Left lobe of liver (tissue), 2 donors: ENCODE measurements around the gene ME1. TPM values are rescaled to one million over a fixed set of nuclear protein-coding genes. Genes with fewer than 3 reads are reported as not detected.
"Not testable (repeated sequence)": the region's sequence is repeated elsewhere in the genome, so short reads cannot be mapped to it uniquely, and the experiment has no call there.

ENCODE experiments used
- ATAC-seq: fragments of 200-7000 bp; cut with Tn5 transposase; one replicate; pipeline ENCODE4 v1.9.1; 2020; ENCODE audit warnings: mild to moderate bottlenecking, moderate library complexity
- DNase-seq: peaks from one replicate; pipeline ENCODE4 v3.0.0-alpha.2; 2020; ENCODE audit warnings: low spot score
- total RNA-seq: library from RNA; stranded (reverse); gene quantifications from one replicate; pipeline ENCODE4 v1.2.1, GENCODE V29; 2021
- donor health status: DM: no; HTN: no; CAD: no; lungs with moderate emphysema.
- donor health status: DM: no; HTN: yes; CAD: no.

The ME1 gene
- total RNA-seq, 1 donor from 2014 or later = 13.7 TPM

DNA sequence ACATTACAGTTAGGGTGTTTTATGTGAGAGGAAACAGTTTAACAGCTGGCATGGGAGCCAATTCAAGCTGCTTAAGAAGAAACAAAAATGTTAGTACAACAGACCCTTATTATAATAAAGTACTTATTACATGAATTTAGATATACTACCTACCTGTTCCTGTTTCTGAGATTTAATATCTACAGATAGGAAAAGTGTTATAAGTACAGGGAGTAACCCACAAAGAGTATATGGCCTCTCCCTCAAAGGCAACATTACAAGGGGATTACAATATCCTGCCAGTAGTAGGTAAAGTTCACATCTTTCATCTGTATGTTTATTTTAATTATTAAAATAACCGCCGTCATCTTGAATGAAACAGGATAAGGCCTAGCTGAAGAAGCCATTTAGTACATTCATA, 1.8 kb upstream of the ME1 start:
- no peak for ATAC-seq
- no peak for DNase-seq

DNA sequence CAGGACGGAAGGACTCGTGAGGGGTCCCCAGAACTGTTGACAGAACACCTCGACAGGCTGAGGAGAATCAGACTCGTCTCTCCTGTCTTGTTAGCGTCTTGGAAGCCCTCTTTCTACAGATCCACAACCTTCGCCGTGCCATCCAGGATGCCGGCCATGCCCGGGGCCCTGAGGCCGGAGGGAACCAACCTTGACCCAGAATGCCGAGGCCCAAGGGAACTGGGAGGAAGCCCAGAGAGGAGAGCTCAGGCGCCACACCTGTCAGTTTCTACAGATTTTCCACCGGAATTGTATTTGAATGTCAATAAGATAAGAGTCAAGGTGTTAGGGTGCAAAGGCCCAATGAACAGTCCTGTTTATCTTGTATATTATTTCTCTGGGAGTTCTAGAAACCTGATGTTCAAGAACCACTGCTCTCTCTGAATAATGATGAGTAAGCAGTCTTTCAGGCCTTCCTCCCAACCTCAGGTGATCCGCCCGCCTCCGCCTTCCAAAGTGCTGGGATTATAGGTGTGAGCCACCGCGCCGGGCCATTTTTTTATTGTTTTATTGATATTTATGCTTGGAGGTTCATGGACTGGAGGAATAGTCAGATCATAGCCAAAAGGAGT, 799 bp upstream of the ME1 start:
- ATAC-seq = peak; percentile 21

DNA sequence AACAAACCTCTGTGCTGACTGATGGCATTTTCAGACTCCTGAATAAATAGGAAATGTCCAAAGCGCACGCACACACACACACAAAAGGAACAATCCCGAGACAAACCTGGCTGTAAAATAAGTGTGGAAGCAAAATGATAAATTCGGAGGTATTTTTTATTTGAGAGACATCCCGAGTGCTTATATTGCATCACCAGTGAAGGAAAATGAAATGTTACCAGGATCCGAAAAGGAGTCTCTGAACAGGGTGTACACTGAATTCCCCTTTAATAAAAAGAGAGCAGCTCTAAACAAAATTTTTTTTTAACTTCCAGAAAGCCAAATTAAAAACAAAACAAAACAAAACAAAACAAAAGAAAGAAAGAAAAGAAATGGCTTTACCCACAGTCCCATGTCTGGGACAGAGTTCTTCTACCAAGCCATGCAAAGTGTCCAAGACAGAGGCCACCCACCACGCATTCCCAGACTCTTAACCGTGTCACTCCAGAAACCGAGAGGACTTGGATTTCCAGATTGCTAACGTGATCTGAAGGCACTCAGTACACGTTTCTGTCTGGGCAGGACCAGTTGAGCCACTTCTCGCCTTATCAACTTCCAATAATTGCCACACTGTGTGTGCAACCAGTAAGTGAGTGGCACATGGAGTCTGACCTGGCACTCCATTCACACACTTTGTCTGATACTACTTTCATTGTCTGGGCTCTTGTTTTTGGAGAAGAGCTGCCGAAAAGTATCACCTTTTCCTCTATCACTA, 817 bp downstream of the ME1 start:
- peak; percentile 43 for ATAC-seq
- no peak for DNase-seq

More for the DNA sequence above, 799 bp upstream of the ME1 start:
- peak; percentile 48 for DNase-seq

DNA sequence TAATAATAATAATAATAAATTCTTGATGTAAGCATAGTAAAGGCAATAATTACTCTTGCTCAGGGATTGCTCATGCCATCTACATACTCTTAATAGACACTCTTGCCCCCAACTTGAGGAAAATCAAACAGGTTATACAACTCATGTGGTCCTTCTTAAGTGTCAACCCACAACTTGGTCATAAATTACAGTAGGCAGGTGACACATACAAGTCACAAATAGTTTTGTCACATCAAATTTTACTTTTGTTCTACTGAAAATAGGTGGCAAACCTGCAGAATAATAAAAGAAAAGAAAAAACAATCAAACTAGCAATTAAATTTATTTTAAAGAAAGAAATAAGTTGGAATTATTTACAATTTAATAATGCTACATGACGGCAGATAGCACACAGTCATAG, 1.6 kb downstream of the ME1 start:
- DNase-seq = no peak
- no peak for ATAC-seq

DNA sequence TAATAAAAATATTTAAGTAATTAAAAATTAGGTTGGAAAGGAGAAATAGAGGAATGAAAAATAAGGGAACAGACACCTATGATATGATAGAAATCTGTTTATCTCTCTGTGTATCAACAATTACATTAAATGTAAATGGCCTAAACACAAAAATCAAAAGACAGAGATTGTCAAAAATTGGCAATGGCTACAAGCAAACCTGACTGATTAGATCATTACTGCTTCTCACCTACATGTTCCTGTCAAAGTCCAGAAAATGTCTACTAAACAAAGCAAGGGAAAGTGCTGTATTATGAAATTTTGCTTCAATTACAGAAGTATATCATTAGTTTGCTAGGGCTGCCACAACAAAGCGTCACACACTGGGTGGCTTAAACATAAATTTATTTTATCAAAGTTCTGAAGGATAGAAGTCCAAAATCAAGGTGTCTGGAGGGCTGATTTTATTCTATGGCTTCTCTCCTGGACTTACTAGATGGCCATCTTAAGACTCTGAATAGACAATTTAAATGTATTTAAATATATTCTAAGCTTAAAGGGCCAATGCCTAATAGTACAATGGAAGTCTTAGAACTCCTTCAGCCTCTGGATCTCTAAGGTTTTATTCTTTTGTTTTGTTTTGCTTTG, 6.3 kb downstream of the ME1 start:
- DNase-seq (no peak), ATAC-seq (no peak)

DNA sequence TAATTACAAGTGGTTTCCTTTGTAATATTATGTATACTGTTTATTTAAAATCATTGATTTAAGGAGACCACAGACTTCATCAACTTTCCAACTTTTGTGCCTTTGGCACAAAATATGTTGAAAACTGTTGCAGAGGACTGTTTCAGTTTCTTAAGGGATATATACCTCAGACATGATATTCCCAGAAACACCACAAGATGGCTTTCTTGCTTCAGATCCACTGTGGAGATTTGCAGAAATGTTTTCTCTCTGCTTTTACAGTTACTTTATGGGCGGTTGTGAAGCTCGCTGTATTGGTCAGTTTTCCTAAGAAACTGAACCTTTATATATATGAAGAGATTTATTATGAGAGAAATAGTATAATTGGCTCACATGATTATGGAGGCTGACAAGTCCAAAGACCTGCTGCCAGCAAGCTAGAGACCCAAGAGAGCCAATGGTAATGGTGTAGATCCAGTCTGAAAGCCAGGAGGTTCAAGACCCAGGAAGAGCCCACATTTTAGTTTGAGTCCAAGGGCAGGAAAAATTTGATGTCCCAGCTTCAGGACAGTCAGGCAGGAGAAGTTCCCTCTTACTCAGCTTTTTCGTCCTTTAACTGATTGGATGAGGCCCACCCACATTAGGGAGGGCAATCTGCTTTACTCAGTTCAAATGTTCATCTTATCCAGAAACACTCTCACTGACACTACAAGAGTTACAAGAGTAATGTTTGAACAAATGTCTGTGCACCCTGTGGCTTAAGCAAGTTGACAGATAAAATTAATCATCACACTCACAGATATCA, 12.8 kb downstream of the ME1 start:
- DNase-seq = no peak

DNA sequence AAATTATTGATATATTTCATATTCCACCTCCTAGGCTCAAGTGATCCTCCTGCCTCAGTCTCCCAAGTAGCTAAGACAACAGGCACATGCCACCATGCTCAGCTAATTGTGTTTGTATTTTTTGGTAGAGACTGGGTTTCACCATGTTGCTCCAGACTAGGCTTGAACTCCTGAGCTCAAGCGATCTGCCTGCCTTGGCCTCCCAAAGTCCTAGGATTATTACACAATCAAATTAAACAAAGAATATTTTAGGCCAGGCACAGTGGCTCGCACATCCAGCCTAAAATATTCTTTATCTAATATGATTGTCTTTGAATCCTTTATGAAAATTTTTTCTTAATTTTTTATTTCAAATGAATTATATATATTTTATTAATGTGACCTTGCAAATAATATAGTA, 17.8 kb downstream of the ME1 start:
- DNase-seq (no peak), ATAC-seq (no peak)

More for the DNA sequence above, 12.8 kb downstream of the ME1 start:
- ATAC-seq = peak; percentile 95

DNA sequence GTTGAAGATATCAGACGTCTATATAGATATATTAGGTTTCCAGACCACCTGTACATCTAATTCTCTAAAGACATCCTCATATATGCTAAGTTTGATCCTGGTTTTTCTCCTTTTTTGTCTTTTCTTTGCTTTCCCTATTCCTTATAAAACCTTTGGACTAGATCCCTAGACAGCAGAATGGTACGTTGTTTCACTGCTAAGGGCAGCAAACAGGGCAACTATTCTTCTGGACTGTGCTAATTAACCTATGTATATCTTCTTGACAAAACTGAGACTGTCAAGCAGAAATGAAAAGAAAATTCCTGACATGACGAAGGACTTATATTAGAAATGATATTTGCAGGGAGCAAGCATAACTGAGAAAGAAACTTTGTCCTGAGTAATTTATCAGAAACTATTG, 19.1 kb downstream of the ME1 start:
- ATAC-seq = no peak
- no peak for DNase-seq

DNA sequence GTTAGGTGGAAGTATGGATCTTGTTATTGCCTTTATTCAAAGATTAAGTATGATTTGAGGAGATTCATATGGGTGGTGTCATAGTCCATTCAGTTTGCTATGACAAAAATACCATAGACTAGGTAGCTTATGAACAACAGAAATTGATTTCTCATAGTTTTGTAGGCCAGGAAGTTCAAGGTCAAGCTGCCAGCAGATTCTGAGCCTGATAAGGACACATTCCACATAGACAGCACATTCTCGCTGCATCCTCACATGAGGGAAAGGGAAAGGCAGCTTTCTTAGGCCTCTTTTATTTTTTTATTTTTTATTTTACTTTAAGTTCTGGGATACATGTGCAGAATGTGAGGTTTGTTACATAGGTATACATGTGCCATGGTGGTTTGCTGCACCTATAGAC, 27.7 kb downstream of the ME1 start:
- ATAC-seq = no peak
- DNase-seq = no peak

DNA sequence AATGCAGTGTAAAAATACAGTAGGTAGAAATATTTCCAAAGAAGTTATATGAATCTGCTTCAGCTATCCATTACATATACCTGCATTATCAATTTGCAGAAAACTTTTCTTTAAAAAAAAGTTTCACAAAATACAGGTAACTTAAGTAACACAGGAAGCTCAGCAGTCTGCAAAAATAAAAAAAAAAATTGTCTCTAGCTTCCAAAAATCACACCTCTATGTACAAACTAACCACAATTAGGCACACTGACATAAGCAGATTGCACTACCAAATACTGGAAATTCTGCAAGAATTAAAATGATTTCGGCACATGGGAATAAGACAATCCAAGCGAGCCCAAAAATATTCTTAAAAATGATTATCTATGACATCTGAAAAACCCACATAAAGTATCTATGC, 41.2 kb downstream of the ME1 start:
- DNase-seq (no peak), ATAC-seq (no peak)

DNA sequence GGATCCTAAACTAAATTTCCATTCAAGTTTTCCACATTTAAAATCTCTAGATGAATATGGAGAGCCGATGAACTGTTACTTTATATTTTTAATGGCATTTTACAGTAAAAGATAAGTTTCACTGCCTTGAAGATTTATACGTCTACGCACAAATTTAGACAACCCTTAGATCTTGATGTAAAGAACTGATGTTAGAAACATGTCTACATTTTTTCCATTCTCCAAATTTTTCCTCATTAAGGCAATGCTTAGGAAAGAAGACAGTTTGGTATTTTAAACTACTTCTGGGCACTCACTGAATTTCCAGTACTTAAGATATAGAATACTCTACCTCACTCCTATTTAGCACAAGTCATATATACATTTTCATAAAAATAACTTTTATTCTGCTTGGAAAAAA, 45.4 kb downstream of the ME1 start:
- no peak for ATAC-seq
- no peak for DNase-seq

DNA sequence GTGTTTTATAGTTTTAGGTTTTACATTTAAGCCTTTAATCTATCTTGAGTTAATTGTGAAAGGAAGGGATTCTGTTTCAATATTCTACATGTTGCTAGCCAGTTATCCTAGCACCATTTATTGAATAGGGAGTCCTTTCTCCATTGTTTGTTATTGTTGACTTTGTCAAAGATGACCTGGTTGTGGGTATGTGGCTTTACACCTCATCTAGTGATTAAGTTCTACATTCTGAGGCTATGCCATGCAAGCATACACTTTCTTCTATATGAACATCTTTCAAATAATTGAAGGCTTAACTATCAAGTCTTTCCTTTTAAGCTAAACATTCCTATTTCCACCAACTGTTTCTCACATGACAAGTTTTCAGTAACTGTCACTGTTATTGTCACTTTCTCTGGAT, 46.1 kb downstream of the ME1 start:
- DNase-seq (no peak), ATAC-seq (no peak)

DNA sequence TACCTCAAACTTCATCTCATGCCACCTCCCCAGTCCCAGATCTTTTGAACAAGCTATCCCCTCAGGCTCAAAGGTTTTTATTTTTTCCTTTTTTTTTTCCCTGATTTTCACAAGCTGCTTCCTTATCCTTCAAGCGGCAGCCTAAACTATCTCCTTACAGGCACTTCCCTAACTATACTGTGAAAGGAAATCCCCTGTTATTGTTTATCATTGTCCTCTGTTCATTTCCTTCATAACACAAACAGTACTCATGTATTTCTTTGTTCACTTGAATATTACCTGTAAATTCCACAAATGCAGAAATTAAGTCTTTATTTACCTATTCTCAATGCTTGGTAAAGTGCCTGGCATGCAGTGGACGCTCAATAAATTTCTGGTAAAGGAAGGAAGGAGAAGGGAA, 48.9 kb downstream of the ME1 start:
- no peak for ATAC-seq
- no peak for DNase-seq

DNA sequence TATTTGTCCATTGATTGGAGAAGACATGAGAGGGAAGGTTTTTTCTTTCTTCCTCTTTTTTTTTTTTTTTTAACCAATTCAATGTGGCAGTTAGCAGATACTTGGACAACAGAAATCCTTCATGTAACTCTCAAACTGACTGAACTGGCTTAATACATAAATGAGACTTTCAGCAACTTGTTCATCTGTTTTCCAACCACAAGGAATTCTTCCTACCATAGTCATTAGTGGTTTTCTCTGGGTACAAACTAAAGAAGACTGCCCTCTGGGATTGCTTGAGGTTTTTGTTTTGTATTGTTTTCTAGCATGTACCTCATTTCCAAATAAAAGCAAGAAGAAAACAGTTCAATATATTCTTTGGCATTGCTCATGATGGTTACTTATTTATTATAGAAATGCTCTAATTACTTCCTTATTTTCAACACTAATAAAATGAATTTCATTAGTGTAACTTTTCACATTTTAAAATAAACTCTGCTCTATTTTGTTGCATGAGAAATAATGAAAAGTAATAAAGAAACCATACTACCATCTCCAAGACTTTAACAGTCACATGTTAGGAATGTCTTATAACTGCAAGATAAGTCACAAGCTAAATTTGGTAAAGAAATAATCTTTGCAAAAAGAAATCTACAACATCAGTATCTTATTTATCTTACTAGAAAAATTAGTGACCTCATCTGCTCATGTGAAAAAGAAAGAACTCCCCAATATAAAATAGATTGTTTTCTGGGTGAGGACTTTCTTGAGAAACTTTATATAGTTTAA, 52.0 kb downstream of the ME1 start:
- no peak for ATAC-seq
- no peak for DNase-seq

DNA sequence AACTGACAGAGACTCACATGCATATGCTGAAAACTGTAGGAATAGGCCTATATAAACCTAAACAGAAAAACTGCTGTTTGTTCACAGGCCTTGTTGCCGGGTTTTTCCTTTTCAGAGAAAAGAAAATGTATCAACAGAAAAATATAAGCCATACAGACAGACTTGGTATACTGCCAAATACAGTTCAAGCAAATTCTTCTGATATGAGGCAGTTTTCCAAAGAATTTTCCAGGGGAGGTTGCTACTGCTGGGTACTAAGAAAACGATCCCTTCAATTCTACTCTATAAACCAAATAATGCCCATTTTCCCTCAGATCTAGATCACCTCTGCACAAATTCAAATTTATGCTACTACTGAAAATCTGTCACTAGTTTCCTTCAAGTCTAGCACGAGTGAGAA, 59.4 kb downstream of the ME1 start:
- no peak for DNase-seq
- no peak for ATAC-seq

DNA sequence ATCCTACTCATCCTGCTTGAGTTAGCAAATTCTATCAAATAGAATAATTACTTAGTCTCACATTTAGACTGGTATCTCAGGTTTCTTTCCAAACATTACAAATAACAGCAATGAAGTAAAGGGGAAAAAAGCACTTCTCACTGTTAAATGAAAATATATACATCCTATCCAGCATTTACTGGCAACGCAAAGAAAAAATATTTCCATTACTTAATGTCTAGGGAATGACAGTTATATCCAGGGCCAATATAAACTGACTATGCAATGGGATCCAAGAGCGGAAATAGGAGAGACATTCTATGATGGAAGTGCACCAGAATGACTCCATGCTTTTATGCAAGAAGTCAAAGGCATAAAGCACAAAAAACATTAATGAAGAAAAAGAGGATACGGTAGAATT, 60.3 kb downstream of the ME1 start:
- ATAC-seq (no peak), DNase-seq (no peak)

DNA sequence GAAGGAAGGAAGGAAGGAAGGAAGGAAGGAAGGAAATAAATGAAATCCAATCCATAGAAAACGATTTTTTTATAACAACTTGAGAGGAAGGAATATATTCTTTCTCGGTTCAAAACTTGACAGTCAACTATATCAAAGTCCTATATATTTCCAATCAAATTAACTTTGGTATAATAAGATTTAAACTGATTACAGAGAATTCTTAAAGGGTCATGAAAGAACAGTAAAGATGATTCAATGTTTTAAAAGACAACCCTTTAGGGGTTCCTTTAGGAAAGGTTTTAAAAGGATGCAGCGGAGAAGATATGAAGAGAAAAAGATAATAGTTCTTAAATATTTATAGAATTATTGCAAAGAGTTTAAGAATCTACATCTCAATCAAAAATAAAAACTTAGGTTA, 61.2 kb downstream of the ME1 start:
- ATAC-seq (no peak), DNase-seq (no peak)

DNA sequence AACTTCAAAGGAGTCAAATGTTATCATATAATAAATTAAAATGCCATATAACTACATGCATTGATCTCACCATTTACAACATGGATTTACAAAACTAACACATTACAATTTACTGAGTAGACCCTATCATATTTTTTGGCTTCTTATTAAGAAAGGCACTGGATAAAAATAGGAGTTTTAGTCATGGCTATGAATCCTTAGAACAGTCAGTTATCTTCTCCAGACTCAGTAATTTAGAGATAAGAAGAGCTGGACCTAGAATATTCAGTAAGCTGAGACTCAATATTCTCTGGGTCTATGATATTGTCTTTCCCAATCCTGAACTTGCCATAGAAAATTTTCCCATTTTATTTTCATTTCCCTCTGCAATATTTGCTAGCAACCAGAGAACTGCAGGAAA, 62.3 kb downstream of the ME1 start:
- no peak for ATAC-seq
- DNase-seq = no peak

DNA sequence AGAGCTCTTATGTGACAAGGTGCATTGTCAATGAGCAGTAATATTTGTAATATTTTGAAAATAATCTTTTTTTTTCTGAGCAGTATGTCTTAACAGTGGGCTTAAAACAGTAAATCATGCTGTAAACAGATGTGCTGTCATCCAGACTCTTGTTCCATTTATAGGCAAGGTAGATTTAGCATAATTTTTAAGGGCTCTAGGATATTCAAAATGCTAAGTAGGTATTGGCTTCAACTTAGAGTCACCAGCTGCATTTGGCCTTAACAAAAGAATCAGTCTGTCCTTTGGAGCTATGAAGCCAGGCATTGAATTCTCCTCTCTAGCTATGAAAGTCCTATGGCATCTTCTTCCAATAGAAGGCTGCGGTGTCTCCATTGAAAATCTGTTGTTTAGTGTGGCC, 63.7 kb downstream of the ME1 start:
- no peak for ATAC-seq
- no peak for DNase-seq

DNA sequence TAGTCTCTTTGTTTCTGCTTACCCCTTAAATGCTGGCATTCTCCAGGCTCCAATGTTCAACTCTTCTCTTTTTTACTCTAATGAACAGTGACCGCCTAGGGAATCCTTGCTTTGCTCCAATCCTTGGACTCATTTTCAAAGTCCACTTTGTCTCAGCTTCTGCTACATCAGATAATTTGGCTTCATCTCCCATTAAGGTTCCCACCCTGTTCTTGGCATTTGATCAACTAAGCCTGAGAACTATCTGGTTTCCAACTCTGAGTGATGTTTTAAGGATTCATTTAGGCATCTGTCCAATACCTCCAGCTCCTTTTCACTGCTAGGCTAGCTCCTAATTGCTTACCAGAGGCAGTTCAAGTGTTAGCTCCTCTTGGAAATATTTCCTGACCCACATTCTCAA, 64.9 kb downstream of the ME1 start:
- no peak for DNase-seq
- peak; percentile 27 for ATAC-seq

DNA sequence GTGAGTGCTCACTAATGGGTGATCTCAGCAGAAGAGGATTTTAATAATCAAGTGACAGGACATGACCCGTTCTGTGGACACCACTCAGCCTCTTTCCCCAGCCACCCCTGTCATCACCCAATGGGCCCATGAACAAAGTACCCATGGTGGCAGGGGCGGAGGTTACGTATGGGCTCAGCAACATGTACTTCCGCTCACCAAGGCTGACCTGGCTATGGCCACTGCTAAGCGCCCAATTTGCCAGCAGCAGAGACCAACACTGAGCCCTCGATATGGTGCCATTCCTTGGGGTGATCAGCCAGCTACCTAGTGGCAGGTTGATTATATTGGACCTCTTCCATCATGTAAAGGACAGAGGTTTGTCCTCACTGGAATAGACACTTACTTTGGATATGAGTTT, 68.5 kb downstream of the ME1 start:
- not testable (repeated sequence) for ATAC-seq, DNase-seq
